GM21737 (cell line): ENCODE results near the gene DCAF7.

Experiments used
- ATAC-seq: cut with Tn5 transposase; IDR thresholded peaks from one replicate; pipeline ENCODE4 v1.9.1; 2021; ENCODE audit warnings: mild to moderate bottlenecking, moderate library complexity; ENCODE audit not compliant: unreplicated experiment

Gene DCAF7

DNA sequence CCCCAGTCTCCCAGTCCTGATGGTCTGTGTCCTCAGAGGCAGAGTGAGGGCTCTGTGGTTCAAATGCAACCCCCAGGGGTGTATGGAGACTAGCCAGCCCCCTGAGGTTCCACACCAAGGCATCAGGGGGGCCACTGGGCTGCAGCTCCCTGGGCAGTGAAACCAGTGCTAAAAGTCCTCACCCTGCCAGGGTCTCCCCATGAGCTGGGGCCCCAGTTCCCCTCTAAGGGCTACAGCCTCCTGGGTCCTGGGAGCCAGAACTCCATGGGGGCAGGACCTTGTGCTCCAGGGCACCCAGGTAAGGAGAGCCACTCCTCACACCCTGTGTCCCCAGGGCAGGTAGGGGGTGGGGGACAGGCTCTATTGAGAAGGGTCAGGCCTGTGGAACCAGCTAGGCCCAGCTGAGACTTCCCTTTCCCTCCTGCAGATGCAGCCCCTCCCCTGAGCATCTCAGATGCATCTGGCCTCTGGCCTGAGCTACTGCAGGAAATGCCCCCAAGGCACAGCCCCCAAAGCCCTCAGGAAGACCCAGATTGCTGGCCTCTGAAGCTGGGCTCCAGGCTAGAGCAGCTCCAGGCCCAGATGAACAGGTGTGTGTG lies 6.4 kb upstream of the DCAF7 start:
- no peak for ATAC-seq

DNA sequence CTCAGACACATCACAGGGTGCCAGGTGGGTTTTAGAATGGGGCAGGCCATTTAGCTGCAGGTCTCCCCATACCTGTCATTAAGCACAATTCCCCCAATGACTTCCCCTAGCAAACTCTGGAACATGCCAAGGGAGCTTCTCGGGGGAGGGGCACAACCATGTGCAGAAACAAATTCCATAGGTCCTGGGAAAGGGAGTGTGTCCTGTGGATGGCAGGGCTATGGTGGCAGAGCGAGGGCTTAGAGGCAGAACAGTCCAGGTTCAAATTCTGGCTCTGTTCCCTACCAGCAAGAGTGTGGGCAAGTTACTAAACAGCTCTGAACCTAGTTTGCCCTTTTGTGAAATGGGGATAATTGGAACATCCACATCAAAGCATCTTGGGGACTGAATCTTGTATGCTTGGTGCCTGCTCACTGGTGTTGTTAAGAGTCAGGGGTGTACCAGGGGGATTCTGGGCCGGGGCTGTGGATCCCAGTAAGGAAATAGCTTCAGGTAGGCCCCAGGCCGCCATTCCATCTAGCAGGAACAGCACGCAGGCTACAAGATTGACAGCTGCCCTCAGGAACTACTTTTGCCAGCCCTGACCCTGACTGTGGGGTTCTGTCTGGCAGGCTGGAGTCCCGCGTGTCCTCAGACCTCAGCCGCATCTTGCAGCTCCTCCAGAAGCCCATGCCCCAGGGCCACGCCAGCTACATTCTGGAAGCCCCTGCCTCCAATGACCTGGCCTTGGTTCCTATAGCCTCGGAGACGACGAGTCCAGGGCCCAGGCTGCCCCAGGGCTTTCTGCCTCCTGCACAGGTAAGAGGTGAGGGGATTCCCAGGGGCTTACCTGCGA lies 5.6 kb upstream of the DCAF7 start:
- ATAC-seq: no peak

DNA sequence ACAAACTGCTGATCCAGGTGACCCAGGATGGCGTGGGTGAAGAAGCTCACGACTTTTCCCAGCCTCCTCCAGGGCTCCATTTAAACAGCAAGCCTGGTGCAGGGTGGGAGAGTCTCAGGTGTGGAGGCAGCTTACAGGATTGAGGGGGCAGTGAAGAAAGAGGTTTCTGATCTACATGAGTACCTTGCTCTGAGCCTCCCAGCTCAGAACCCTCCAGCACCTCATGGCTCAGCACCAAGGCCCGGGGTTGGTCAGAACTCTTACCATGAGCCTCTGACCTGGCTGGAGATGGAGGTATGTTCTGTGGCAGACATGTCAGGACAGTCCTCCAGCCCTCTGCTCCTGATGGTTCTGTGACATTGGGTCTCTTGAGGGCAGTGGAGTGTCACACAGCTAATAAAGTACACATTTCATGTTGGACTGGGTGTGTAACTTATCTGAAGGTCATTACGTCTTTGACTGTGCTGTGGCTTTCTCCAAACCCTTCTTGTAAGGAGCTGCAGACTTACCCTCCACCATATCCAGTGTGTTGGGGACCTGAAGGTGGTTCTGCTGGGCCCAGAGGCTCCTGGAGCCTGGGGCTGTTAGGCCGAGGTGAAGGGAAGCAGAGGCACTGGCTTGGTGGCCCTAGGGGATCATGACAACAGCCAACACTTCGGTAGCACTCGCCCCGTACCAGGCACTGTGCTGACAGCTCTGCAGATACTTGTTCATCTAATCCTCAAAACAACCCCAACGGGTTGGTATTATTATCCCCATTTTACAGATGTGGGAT lies 3.8 kb upstream of the DCAF7 start:
- no peak for ATAC-seq

DNA sequence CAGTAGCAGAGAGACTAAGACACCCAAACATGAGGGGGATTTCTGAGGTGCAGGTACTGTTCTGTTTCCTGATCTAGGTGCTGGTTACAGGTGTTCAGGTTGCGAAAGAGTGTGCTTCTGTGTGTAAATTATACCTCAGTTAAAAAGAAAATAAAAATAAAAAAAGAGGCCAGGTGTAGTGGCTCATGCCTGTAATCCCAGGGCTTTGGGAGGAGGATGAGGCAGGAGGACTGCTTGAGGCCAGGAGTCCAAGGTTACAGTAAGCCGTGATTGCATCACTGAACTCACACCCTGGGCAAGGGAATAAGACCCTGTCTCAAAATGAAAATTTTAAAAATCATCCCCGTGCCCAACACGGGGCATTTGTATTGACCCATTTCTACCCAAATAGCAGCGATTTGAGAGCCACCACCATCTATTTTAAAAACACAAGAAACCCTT lies 3.2 kb upstream of the DCAF7 start:
- no peak for ATAC-seq

DNA sequence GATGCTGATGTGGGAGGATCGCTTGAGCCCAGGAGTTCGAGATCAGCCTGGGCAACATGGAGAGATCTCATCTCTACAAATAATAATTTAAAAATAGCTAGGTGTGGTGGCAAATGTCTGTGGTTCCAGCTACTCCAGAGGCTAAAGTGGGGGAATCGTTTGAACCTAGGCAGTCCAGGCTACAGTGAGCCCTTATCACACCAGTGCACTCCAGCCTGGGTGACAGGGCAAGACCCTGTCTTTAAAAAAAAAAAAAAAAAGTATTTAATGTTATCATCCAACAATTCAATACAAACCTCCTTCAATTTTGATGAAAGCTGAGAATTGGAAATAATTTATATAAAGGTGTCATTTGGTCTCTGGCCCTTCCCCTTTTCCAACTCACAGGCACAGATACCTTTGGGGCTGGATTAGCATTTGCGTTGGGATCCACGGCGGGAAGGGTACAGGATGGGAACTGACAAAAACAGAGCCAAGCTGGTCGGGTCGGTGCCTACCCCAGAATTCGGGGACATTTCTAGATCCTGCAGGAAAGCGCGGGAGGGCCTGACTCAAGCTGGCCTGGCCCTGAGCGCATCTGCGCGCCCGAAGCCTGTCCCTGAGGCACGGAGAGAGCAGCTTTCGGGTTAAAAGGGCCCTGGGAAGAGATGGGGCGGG lies 860 bp upstream of the DCAF7 start:
- ATAC-seq: peak; percentile 15

DNA sequence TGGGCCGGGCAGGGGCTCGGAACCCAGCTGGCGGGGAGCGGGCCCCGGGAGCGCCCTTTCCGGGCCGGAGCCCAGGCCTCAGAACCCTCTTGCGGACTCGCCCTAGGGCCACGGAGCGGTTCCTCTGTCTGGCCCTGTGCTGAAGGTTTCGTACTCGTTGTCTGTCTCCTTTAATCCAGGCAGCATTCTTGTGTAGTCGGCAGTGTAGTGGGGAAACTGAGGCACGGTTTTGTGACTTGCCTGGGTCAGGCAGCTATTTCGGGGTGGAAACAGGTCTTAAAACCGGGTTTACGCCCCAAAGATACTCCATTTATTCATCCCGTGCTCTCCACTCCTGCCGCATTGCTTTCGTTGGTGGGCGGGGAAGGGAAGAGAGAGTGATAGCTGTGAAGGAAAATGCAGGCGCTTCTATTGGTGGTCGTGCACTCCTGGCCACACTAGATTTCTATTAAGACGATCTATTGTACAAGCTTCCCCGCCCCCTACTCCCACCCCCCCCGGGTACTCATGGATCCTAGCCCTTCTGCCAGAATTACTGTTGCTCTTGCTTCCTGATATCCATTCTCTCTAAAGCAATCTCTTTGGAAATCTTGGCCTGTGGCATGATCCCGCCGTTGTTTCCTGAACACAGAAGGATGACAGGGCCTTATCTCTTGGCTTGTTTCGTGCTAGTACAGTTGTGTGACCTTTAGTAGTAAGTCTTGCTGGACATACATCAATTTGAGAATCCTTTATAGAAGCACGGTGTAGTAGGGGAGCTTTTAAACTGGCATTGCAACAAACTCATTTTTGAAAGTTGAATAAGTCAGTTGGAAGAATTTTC lies 751 bp downstream of the DCAF7 start:
- ATAC-seq: no peak

DNA sequence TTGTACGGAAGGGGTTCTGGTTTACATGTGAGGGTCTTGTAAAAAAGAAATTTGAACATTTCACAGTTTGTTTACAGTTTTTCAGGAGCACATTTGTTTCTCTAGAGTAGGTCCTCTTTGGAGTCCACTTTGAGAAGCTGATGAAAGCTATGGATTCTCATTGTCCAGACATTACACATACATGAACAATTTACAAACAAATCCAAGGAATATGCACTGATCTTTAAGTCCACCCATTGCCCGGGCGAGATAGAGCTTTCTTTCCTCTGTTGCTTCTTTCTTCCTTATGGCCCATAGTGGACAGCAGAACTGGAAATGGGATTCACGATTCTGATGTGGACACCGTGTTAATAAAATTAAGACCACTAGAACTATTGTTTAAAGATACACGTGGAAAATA lies 1.9 kb downstream of the DCAF7 start:
- ATAC-seq: no peak

DNA sequence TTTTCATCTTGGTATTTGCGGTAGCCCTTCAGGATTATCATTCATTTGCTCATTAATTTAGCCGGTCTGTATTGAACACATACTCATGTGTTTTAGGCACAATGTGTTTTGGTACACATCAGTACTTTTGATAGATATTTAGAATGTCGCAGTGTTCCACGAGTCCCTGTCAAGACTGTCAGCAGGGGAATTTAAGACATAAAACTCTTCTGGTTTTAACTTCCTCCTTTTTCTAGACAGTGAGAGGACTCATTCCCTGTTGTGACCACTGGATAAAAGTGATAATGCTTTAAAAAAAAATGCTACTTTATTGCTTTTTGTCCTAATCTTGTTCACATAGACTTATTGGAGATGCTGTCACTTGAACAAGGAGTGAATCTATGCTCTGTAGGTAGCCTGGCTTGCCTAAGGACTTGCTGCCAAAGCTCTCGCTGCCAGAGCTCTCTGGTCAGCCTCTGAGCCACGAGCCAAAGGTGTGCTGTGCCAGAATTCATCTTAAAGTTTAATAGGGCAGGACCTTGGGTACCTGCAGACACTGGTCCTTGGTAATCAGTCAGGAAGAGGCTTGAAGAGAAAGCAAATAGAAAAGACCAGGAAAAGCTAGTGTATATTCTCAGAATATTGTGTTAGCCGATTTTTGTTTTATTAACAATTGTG lies 5.4 kb downstream of the DCAF7 start:
- no peak for ATAC-seq

DNA sequence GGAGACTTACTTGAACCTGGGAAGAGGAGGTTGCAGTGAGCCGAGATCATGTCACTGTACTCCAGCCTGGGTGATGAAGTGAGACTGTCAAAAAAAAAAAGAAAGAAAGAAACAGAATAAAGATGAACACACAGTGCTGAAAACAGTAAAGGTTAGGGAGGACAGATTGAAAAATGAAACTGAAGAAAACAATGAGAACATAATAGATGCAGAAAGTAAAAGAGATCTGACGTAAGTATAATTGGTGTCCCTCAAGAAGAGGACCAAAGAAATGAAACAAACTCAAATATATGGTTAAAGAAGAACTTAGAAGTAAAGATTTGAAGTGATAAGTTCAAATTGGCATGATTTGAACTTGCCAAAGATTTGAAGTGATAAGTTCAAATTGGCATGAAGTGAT lies 7.1 kb downstream of the DCAF7 start:
- ATAC-seq: no peak

DNA sequence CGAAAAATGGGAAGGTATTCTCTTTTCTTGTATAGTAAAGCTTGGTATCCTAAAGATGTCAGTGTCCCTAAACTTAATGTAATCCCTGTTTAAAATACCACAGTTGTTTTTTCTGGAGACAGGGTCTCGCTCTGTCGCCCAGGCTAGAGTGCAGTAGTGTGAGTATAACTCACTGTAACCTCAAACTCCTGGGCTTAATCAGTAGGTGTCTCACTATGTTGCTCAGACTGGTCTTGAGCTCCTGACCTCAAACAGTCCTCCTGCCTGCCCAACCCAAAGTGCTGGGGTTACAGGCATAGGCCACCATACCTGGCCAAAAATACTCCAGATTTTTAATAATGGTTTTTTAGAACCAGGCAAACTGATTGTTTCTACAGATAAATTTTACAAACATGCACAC lies 8.2 kb downstream of the DCAF7 start:
- no peak for ATAC-seq

DNA sequence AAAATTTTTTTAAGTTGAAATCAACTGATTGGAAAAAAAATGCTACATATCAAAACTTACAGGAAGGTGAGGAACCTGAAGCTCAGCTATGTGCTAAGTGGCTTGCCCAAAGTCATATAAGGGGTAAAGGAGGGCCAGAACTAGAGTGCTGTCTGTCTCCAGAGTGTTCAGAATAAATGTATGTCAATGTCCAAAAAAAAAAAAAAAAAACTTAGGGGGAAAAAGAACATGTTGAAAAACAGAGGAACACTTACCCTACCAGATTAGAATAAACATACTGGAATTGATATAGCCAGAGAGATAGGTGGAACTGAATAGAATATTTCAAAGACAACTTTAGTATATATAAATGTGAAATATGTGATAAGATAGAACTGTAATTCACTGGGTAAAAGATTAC lies 11.5 kb downstream of the DCAF7 start:
- ATAC-seq: no peak

DNA sequence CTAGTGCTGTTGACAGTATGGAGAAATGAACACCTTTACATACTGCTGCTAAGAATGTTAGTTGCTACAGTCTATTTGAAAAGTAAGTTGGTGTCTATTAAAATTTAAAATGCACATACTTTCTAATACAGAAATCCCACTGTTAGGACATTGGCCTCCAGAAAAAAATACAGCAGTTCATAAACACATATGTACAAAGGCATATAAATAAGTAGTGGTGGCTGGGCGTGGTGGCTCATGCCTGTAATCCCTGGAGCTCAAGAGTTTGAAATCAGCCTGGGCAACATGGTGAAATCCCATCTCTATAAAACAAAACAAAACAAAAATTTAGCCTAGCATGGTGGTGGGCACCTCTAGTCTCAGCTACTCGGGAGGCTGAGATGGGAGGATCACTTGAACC lies 13.1 kb downstream of the DCAF7 start:
- no peak for ATAC-seq

DNA sequence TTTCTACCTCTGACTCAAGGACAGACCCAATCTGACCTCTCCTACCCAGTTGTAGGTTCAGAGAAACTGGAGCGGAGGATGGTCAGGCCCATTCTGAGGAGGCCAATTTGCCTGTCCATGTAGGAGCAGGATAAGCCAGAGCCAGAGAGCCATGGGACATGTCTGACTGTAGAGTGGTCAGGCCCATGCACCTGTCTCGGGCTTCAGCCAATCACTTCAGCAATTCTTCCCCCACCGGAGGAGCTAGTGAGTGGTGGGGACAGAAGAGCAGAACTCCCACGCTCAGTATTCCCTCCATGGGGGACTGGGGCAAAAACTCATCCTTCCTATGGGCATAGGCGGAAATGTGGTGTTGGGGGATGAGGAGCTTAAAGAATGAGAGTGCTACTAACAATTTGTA lies 14.3 kb downstream of the DCAF7 start:
- no peak for ATAC-seq

DNA sequence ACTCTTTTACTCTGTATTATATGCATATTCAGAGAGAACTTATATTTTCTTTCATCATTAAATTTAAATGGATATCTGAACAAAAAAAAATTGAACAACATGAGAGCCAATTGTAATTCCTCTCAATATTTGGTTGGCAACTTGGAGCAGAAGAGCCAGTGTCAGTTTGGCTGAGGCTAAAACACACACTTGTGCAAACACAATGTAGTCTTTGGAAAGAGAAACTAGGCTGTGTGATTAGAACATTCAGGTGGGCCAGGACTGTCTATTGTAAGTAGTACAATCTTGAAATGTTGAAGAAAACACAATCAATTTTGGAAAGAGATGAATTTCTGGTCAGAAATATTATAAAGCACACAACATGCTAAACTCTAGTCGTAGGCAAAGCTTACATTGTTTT lies 17.0 kb downstream of the DCAF7 start:
- ATAC-seq: no peak

DNA sequence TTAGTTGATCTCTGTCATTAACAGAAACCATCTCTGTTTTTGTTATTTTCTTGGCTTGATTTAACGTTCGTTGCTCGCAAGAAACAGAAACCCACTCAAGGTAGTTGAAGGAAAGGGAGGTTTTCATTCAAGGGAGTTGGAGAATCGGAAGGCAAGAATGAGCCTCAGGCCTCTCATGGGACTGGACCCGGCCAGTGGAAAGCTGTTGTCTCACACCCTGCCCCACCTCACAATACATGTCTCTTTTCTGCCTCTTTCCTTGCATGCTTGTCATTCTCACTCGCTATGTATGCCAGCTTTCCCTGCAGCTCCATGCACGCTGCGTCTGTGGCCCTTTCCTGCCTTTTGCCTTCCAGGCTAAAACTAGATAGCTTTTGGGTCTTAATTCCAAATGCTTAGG lies 18.3 kb downstream of the DCAF7 start:
- no peak for ATAC-seq

DNA sequence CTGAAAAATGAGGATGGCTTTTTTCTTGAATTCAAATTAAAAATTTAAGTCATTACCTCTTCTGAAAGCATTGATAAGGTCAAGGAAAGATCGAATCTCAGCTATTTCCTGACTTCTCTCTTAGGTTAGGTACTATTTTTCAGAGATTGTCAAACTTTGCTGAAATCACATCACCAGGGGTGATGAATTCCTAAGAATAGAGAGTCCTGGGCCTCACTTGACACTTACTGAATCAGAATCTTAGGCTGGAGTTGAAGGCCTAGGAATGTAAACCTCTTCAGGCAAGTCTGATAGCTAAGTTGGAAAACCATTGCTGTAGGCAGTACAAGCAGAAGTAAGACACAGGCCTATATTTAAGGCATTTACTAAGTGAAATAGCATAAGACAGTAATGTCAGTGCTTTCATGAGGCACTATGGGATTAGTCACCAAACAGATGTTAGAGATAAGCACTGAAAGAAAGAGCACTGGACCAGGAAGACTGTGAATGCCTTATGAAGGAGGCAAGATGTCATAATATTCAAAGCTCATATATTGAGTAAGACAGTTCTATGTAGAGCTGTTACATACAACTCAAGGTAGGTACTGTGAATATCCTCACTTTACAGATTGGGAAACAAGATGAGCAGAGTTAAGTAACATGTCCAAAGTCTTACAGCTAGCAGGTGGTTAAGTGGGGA lies 21.5 kb downstream of the DCAF7 start:
- ATAC-seq: no peak

DNA sequence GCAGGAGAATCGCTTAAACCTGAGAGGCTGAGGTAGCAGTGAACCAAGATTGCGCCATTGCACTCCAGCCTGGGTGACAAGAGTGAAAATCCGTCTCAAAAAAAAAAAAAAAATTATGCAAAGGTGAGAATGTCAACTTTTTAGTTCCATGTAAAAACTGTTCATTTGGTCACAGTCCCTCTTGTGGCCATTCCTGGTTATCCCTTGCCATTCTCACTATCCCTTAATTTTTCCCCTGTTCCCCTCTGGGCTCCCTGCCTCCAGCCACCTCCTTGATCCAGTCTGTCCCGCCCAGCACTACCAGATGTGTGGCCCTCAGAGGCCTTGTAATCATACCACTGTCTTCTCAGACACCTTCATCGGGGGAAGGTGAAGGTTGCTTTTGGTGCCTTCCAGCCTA lies 23.4 kb downstream of the DCAF7 start:
- ATAC-seq: no peak

DNA sequence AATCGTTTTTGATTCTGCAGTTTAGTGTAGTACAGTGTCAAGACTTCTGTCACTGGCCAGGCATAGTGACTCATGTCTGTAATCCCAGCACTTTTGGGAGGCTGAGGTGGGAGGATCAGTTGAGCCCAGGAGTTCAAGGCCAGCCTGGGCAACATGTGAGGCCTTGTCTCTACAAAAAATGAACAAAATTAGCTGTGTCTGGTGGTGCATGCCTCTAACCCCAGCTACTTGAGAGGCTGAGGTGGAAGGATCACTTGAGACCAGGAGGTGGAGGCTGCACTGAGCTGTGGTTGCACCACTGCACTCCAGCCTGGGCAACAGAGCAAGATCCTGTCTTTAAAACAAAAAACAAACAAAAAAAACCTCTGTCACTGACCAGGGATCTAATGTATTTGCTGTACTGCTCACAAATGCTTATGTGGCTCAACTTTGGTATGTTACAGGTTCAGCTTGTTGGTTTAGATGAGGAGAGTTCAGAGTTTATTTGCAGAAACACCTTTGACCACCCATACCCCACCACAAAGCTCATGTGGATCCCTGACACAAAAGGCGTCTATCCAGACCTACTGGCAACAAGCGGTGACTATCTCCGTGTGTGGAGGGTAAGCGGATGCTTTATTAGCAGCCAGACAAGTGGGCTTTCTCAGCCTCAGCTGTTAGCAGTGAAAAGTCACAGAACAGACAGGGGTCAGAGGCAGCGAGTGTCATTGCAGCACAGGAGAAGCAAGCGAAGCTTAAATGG lies 27.9 kb downstream of the DCAF7 start:
- ATAC-seq: no peak

DNA sequence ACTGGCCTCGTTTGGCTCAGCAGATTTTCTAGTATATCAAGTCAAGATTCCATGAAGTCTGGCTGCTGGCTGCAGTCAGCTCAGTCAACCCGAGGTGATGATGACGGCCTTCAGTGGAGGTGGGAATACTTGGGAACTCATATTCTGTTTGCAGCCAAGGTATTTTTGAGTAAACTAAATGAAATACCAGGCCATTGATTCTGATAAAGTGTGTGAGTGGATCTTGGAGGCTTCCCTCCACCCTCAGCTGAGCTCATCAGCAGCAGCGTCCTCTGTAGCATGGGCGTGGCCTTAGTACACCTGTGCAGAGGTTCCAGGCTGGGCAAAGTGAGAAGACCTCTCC lies 28.5 kb downstream of the DCAF7 start:
- ATAC-seq: no peak
